Right cardiac atrium (tissue), 5 donors: ENCODE data around the gene TMEM252. TPM values are rescaled to one million over a fixed set of nuclear protein-coding genes. Genes with fewer than 3 reads are reported as not detected.
A peak's percentile ranks its signal among the peaks of the same experiment; 100 is the strongest.

ENCODE experiments used
- ATAC-seq, 2 donors: fragments of 200-7000 bp; cut with Tn5 transposase; one replicate each; pipeline versions ENCODE4 v1.8.0 to v1.9.1; 2020; ENCODE audit warnings: moderate library complexity in 2 of 2, mild to moderate bottlenecking in 1 of 2
- DNase-seq, 3 donors: peaks; one replicate each; pipeline ENCODE4 v3.0.0-alpha.2; 2020
- H3K27ac ChIP-seq: one replicate; pipeline ENCODE4 v1.5.1; 2013; ENCODE audit warnings: mild to moderate bottlenecking, low read length, control low read depth, moderate library complexity
- H3K27me3 ChIP-seq: one replicate; pipeline ENCODE4 v1.6.1; 2013; ENCODE audit not compliant: control insufficient read depth, insufficient read depth
- H3K4me1 ChIP-seq: one replicate; pipeline ENCODE4 v1.6.1; 2013; ENCODE audit warnings: low read length; ENCODE audit not compliant: control insufficient read depth, insufficient read depth
- H3K4me3 ChIP-seq: one replicate; pipeline ENCODE4 v1.5.1; 2013; ENCODE audit warnings: low read length, control low read depth
- H3K9me3 ChIP-seq: one replicate; pipeline ENCODE4 v1.6.1; 2013; ENCODE audit warnings: low read length; ENCODE audit not compliant: control insufficient read depth
- WGBS: extraction: QIAGEN DNeasy Blood & Tissue Kit; methylation state at CpG from one replicate; pipeline ENCODE4 v1.1.7; 2013; 5-methylcytosine and 5-hydroxymethylcytosine counted together
- intact Hi-C, 4 donors: fragments of 100-400 bp; cut with DNase I; formaldehyde crosslinking; loops; one replicate each; pipeline versions ENCODE4 v1.11.0 to v1.14.0; 2022 to 2023
- polyA plus RNA-seq: library from polyadenylated mRNA; stranded (reverse); fragments of 200-250 nt; gene quantifications from one replicate; pipeline ENCODE4 v1.2.3, GENCODE V29; 2013
- total RNA-seq, 4 donors: library from RNA; stranded (reverse); fragmentation: NEBNext Ultra II Directional; extraction: Animal tissue kit (Norgen Biotek cat#: 25700); gene quantifications; one replicate each; pipeline ENCODE4 v1.2.1, GENCODE V29; 2021
- donor health status: healthy with polysubstance abuse.
- donor health status: DM: no; HTN: yes; CAD: no.
- donor health status: DM: no; HTN: no; CAD: no.
- donor health status: DM: no; HTN: yes; CAD: no; lungs with severe emphysema.
- donor health status: DM: yes; HTN: yes; CAD: no.

The TMEM252 gene
- total and polyA plus RNA-seq, 5 donors = 0.16 TPM; not detected in 4

GRCh38 chr9:68560071-68560844 is 19.6 kb upstream of the TMEM252 start:
- peak overlapping the region; percentile 14 for H3K27ac ChIP-seq
- ATAC-seq (peak; percentile 71 to 89), DNase-seq (peak; percentile 61 to 83 (median 76))
- no peaks in the 10 kb centered on the region for H3K9me3 ChIP-seq
- H3K4me3 ChIP-seq = no peak overlapping the region
- 36% methylated on average over 14 of the region's 14 CpGs for WGBS
- peaks cover 8% of the 10 kb centered on the region for H3K4me1 ChIP-seq
- intact Hi-C loops = no loop called here
- no peaks in the 10 kb centered on the region for H3K27me3 ChIP-seq

GRCh38 chr9:68558545-68558944 is 17.9 kb upstream of the TMEM252 start:
- peaks cover 8% of the 10 kb centered on the region for H3K4me1 ChIP-seq
- ATAC-seq (no peak), DNase-seq (no peak)
- H3K27me3 ChIP-seq = no peaks in the 10 kb centered on the region
- 73% methylated on average over 5 of the region's 5 CpGs for WGBS
- no peaks in the 10 kb centered on the region for H3K9me3 ChIP-seq
- no peak overlapping the region for H3K4me3 ChIP-seq
- intact Hi-C loops = no loop called here
- H3K27ac ChIP-seq = peak overlapping the region; percentile 21

- DNase-seq (no peak), ATAC-seq (no peak)
- intact Hi-C loops = no loop called here
- peaks cover 13% of the 10 kb centered on the region for H3K4me1 ChIP-seq
- H3K4me3 ChIP-seq = no peak overlapping the region
- no peaks in the 10 kb centered on the region for H3K27me3 ChIP-seq
- 67% methylated on average over 1 of the region's 1 CpG for WGBS
- H3K27ac ChIP-seq = no peak overlapping the region
- no peaks in the 10 kb centered on the region for H3K9me3 ChIP-seq
Measured at GRCh38 chr9:68555437-68556150, 14.9 kb upstream of the TMEM252 start.

- Histone ChIP-seq H3K4me3 (no peak overlapping the region), H3K4me1 (peaks cover 5% of the 10 kb centered on the region), H3K27ac (no peak overlapping the region), H3K9me3 (no peaks in the 10 kb centered on the region), H3K27me3 (no peaks in the 10 kb centered on the region)
- DNase-seq (no peak), ATAC-seq (peak in 1 of 2 donors; percentile 28)
- WGBS = 50% methylated on average over 3 of the region's 3 CpGs
- intact Hi-C loops = no loop called here
Measured at GRCh38 chr9:68552700-68553476, 12.2 kb upstream of the TMEM252 start.

- no peak overlapping the region for H3K27ac ChIP-seq
- H3K9me3 ChIP-seq = no peaks in the 10 kb centered on the region
- ATAC-seq (peak in 1 of 2 donors; percentile 30), DNase-seq (no peak)
- H3K4me1 ChIP-seq = peaks cover 9% of the 10 kb centered on the region
- H3K4me3 ChIP-seq = no peak overlapping the region
- H3K27me3 ChIP-seq = no peaks in the 10 kb centered on the region
- WGBS = 50% methylated on average over 4 of the region's 4 CpGs
- intact Hi-C loops = no loop called here
Measured at GRCh38 chr9:68551191-68551590, 10.5 kb upstream of the TMEM252 start.

- H3K4me3 ChIP-seq = no peak overlapping the region
- no peak overlapping the region for H3K27ac ChIP-seq
- 31% methylated on average over 3 of the region's 3 CpGs for WGBS
- no peaks in the 10 kb centered on the region for H3K9me3 ChIP-seq
- peaks cover 9% of the 10 kb centered on the region for H3K4me1 ChIP-seq
- DNase-seq = no peak
- no peak for ATAC-seq
- H3K27me3 ChIP-seq = no peaks in the 10 kb centered on the region
- intact Hi-C loops = no loop called here
Measured at GRCh38 chr9:68548241-68548640, 7.6 kb upstream of the TMEM252 start.

- Histone ChIP-seq H3K27ac (no peak overlapping the region), H3K4me3 (no peak overlapping the region), H3K4me1 (peaks cover 9% of the 10 kb centered on the region), H3K9me3 (no peaks in the 10 kb centered on the region), H3K27me3 (no peaks in the 10 kb centered on the region)
- ATAC-seq = no peak
- no peak for DNase-seq
- intact Hi-C loops = no loop called here
Measured at GRCh38 chr9:68547417-68547816, 6.7 kb upstream of the TMEM252 start.

- peak; percentile 74 to 83 for ATAC-seq
- 35% methylated on average over 6 of the region's 6 CpGs for WGBS
- H3K27me3 ChIP-seq = no peaks in the 10 kb centered on the region
- DNase-seq = peak in 2 of 3 donors; percentile 31 to 52
- intact Hi-C loops = no loop called here
- no peaks in the 10 kb centered on the region for H3K9me3 ChIP-seq
- no peak overlapping the region for H3K4me3 ChIP-seq
- peaks cover 9% of the 10 kb centered on the region for H3K4me1 ChIP-seq
- peak overlapping the region; percentile 75 for H3K27ac ChIP-seq
Measured at GRCh38 chr9:68546596-68547390, 6.1 kb upstream of the TMEM252 start.

GRCh38 chr9:68545033-68545705 is 4.5 kb upstream of the TMEM252 start:
- peaks cover 9% of the 10 kb centered on the region for H3K4me1 ChIP-seq
- no peak for ATAC-seq
- DNase-seq = no peak
- 91% methylated on average over 3 of the region's 3 CpGs for WGBS
- intact Hi-C loops = no loop called here
- H3K27ac ChIP-seq = no peak overlapping the region
- H3K4me3 ChIP-seq = no peak overlapping the region
- H3K9me3 ChIP-seq = no peaks in the 10 kb centered on the region
- no peaks in the 10 kb centered on the region for H3K27me3 ChIP-seq

GRCh38 chr9:68541568-68541967 is 885 bp upstream of the TMEM252 start:
- intact Hi-C loops = no loop called here

More at GRCh38 chr9:68541568-68541967, 885 bp upstream of the TMEM252 start:
- Histone ChIP-seq H3K27ac (peak overlapping the region; percentile 25), H3K4me1 (peaks cover 10% of the 10 kb centered on the region), H3K4me3 (no peak overlapping the region), H3K9me3 (no peaks in the 10 kb centered on the region), H3K27me3 (no peaks in the 10 kb centered on the region)
- ATAC-seq (peak; percentile 25 to 75), DNase-seq (no peak)
- 24% methylated on average over 2 of the region's 2 CpGs for WGBS
